GM18951 (cell line): ENCODE measurements around the gene GET3.
"Not testable (repeated sequence)": the region's sequence is repeated elsewhere in the genome, so short reads cannot be mapped to it uniquely, and the experiment has no call there.

Experiments used
- POLR2A ChIP-seq: IDR thresholded peaks from 4 replicates; pipeline ENCODE4 v1.6.1; 2011; ENCODE audit warnings: mild to moderate bottlenecking; ENCODE audit not compliant: insufficient read length, insufficient read depth; ENCODE audit errors: extremely low read depth
- in situ Hi-C: fragments of 300-500 bp; cut with MboI; formaldehyde crosslinking; loops from one replicate; pipeline ENCODE4 v1.12.0; 2022; ENCODE audit warnings: low sequenced_read_pairs, mixed read lengths, inconsistent platforms; ENCODE audit not compliant: unreplicated experiment

Gene GET3

GRCh38 chr19:12722566-12723380 lies 14.5 kb upstream of the GET3 start:
- peak; percentile 61 for TF ChIP-seq POLR2A
- in situ Hi-C loops: no loop called here

GRCh38 chr19:12723381-12723640 lies 14.0 kb upstream of the GET3 start:
- in situ Hi-C loops: no loop called here
- no peak for TF ChIP-seq POLR2A

GRCh38 chr19:12723641-12724426 lies 13.5 kb upstream of the GET3 start, which contains the start of gene TNPO2:
Gene TNPO2, minus strand, starts transcription at chr19:12723932. Its CDS starts 2,955 bp downstream, at chr19:12720977.
- in situ Hi-C loops: no loop called here
- peak; percentile 64 for TF ChIP-seq POLR2A

- in situ Hi-C loops: not testable (repeated sequence)
These were observed 11.7 kb upstream of the GET3 start for GRCh38 chr19:12725612-12726011.

GRCh38 chr19:12726988-12727316 lies 10.3 kb upstream of the GET3 start:
- in situ Hi-C loops: no loop called here
- no peak for TF ChIP-seq POLR2A

GRCh38 chr19:12727745-12728433 lies 9.4 kb upstream of the GET3 start:
- TF ChIP-seq POLR2A: no peak
- in situ Hi-C loops: no loop called here

- in situ Hi-C loops: no loop called here
- TF ChIP-seq POLR2A: no peak
These were observed 7.2 kb upstream of the GET3 start for GRCh38 chr19:12730064-12730463.

GRCh38 chr19:12731337-12731736 lies 6.0 kb upstream of the GET3 start:
- no peak for TF ChIP-seq POLR2A
- in situ Hi-C loops: no loop called here

- in situ Hi-C loops: no loop called here
- no peak for TF ChIP-seq POLR2A
These were observed 3.7 kb upstream of the GET3 start for GRCh38 chr19:12733369-12734214.

GRCh38 chr19:12737835-12738351 lies 596 bp downstream of the GET3 start:
- no peak for TF ChIP-seq POLR2A
- in situ Hi-C loops: no loop called here

GRCh38 chr19:12745166-12745897 lies 8.0 kb downstream of the GET3 start:
- in situ Hi-C loops: no loop called here
- TF ChIP-seq POLR2A: no peak

GRCh38 chr19:12748489-12748888 lies 11.2 kb downstream of the GET3 start:
- TF ChIP-seq POLR2A: no peak
- in situ Hi-C loops: no loop called here
